NOMO-1 treated with dmso at 0.1 percent for 144 hours (cell line): ENCODE measurements around the gene MMP17.
"Not testable (repeated sequence)": the region's sequence is repeated elsewhere in the genome, so short reads cannot be mapped to it uniquely, and the experiment has no call there.

Experiments
- DNase-seq: peaks from one replicate; lab custom pipeline; 2025; ENCODE audit not compliant: unreplicated experiment; lab: John Stamatoyannopoulos, UW

The MMP17 gene

GRCh38 chr12:131862994-131863710 lies 35.0 kb downstream of the MMP17 start:
- DNase-seq = no peak

GRCh38 chr12:131863711-131864396 lies 35.7 kb downstream of the MMP17 start:
- no peak for DNase-seq

- DNase-seq = no peak
Observed at GRCh38 chr12:131864469-131864868, 36.3 kb downstream of the MMP17 start.

GRCh38 chr12:131865180-131865875 lies 37.1 kb downstream of the MMP17 start:
- DNase-seq = no peak

GRCh38 chr12:131867471-131867870 lies 39.3 kb downstream of the MMP17 start:
- no peak for DNase-seq

GRCh38 chr12:131867891-131868675 lies 39.9 kb downstream of the MMP17 start:
- no peak for DNase-seq

- no peak for DNase-seq
Observed at GRCh38 chr12:131869871-131870418, 41.8 kb downstream of the MMP17 start.

- no peak for DNase-seq
Observed at GRCh38 chr12:131871677-131872076, 43.5 kb downstream of the MMP17 start.

- no peak for DNase-seq
Observed at GRCh38 chr12:131872154-131873051, 44.2 kb downstream of the MMP17 start.

GRCh38 chr12:131873293-131873692 lies 45.1 kb downstream of the MMP17 start:
- no peak for DNase-seq

- DNase-seq = not testable (repeated sequence)
Observed at GRCh38 chr12:131874972-131875371, 46.8 kb downstream of the MMP17 start.

- not testable (repeated sequence) for DNase-seq
Observed at GRCh38 chr12:131877216-131877615, 49.0 kb downstream of the MMP17 start.

- not testable (repeated sequence) for DNase-seq
Observed at GRCh38 chr12:131878436-131878835, 50.2 kb downstream of the MMP17 start.

- DNase-seq = no peak
Observed at GRCh38 chr12:131882804-131883520, 54.8 kb downstream of the MMP17 start.

- no peak for DNase-seq
Observed at GRCh38 chr12:131883521-131883900, 55.3 kb downstream of the MMP17 start.

- not testable (repeated sequence) for DNase-seq
Observed at GRCh38 chr12:131885076-131885475, 56.9 kb downstream of the MMP17 start.

- DNase-seq = no peak
Observed at GRCh38 chr12:131885543-131886057, 57.4 kb downstream of the MMP17 start.

GRCh38 chr12:131891722-131892121 lies 63.5 kb downstream of the MMP17 start:
- not testable (repeated sequence) for DNase-seq
